Measurements from ENCODE around the gene RAB32.
"Not testable (repeated sequence)": the region's sequence is repeated elsewhere in the genome, so short reads cannot be mapped to it uniquely, and the experiment has no call there.

Gene RAB32

DNA sequence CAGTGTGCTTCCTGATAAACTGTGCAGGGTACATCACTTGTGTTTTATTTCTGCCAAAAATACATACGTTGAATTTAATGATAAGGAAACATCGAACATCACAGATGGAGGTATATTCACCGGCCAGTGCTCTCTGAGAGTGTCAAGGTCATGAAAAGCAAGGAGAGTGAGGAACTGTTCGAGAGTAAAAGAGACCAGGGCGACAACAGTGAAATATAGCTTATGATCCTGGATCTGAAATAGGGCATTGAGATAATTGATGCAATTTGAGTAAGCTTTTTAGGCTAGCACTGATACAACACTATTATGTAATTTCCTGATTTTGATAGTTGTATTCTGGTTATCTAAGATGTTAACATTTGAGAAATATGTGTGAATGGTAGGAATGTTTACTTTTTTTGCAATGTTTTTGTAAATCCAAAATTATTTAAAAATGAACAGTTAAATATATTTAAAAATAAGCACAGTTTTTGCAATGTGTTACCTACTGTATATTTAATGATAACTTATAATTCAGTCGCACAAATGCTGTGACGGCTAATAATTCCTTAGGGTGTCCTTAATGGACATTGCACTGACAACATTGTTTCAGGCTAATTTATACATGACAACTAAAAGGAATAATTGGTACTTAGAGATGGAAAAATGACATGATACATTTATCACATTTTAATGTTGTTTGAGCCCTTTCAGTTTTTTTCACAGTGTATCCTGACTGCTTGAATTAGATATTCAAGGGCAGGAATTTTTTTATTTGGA lies 9.9 kb downstream of the RAB32 start:
- no peaks in the 10 kb centered on the region for H3K9me3 ChIP-seq (ENCODE audit: control insufficient read depth, low read length)
- no peak overlapping the region for H3K9ac ChIP-seq
- H3K4me3 ChIP-seq (ENCODE audit: low read depth, low read length) = no peak overlapping the region
- no peaks in the 10 kb centered on the region for H3K4me1 ChIP-seq
- TF ChIP-seq, protein P1, sequence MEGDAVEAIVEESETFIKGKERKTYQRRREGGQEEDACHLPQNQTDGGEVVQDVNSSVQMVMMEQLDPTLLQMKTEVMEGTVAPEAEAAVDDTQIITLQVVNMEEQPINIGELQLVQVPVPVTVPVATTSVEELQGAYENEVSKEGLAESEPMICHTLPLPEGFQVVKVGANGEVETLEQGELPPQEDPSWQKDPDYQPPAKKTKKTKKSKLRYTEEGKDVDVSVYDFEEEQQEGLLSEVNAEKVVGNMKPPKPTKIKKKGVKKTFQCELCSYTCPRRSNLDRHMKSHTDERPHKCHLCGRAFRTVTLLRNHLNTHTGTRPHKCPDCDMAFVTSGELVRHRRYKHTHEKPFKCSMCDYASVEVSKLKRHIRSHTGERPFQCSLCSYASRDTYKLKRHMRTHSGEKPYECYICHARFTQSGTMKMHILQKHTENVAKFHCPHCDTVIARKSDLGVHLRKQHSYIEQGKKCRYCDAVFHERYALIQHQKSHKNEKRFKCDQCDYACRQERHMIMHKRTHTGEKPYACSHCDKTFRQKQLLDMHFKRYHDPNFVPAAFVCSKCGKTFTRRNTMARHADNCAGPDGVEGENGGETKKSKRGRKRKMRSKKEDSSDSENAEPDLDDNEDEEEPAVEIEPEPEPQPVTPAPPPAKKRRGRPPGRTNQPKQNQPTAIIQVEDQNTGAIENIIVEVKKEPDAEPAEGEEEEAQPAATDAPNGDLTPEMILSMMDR (IDR thresholded peaks at IDR 0.05) = no peak
- H2AFZ ChIP-seq = no peak overlapping the region
- H3K27ac ChIP-seq = no peak overlapping the region
- no peaks in the 10 kb centered on the region for H3K36me3 ChIP-seq (ENCODE audit: control insufficient read depth, insufficient read depth, low read length)
- H3K27me3 ChIP-seq (ENCODE audit: control insufficient read depth, insufficient read depth, low read length) = no peaks in the 10 kb centered on the region
- no peaks in the 10 kb centered on the region for H3K79me2 ChIP-seq
- H3K4me2 ChIP-seq (ENCODE audit: low read length) = no peak overlapping the region

DNA sequence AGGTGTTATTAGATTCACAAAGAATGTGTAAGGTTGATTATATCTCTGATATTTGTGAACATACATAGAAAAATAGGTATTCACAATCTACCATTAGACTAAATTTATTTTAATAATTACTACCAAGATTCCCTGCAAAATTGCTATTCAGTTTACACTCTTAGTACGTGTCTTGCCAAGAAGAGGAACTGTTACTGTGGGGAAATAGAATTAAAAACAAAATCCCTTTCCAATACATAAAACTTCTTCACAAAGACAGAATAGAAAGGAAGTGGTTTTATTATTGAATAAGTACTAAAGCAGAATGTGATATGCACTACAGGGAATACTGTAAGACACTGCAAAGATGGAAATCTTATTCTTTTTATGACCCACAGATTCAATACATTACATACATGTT lies 17.0 kb downstream of the RAB32 start:
- TF ChIP-seq, protein P1 (IDR thresholded peaks at IDR 0.05) = no peak
- no peaks in the 10 kb centered on the region for H3K4me1 ChIP-seq
- H3K4me2 ChIP-seq (ENCODE audit: low read length) = no peak overlapping the region
- H3K36me3 ChIP-seq (ENCODE audit: control insufficient read depth, insufficient read depth, low read length) = no peaks in the 10 kb centered on the region
- H3K79me2 ChIP-seq = no peaks in the 10 kb centered on the region
- no peaks in the 10 kb centered on the region for H3K27me3 ChIP-seq (ENCODE audit: control insufficient read depth, insufficient read depth, low read length)
- no peaks in the 10 kb centered on the region for H3K9me3 ChIP-seq (ENCODE audit: control insufficient read depth, low read length)
- no peak overlapping the region for H2AFZ ChIP-seq
- H3K4me3 ChIP-seq (ENCODE audit: low read depth, low read length) = no peak overlapping the region
- H3K27ac ChIP-seq = no peak overlapping the region
- no peak overlapping the region for H3K9ac ChIP-seq

DNA sequence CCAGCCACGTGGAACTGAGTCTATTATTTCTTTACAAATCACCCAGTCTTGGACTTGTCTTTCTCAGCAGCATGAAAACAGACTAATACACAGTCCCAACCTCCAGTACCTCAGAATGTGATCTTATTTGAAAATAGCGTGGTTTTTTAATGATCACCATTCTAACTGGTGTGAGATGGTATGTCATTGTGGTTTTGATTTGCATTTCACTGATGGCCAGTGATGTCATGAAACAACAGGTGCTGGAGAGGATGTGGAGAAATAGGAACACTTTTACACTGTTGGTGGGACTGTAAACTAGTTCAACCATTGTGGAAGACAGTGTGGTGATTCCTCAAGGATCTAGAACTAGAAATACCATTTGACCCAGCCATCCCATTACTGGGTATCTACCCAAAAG lies 23.0 kb downstream of the RAB32 start:
- H3K4me1 ChIP-seq; H2AFZ ChIP-seq; H3K9ac ChIP-seq; H3K79me2 ChIP-seq; H3K4me2 ChIP-seq (ENCODE audit: low read length); H3K27me3 ChIP-seq (ENCODE audit: control insufficient read depth, insufficient read depth, low read length); H3K9me3 ChIP-seq (ENCODE audit: control insufficient read depth, low read length); H3K36me3 ChIP-seq (ENCODE audit: control insufficient read depth, insufficient read depth, low read length); H3K4me3 ChIP-seq (ENCODE audit: low read depth, low read length); H3K27ac ChIP-seq: not testable (repeated sequence)

DNA sequence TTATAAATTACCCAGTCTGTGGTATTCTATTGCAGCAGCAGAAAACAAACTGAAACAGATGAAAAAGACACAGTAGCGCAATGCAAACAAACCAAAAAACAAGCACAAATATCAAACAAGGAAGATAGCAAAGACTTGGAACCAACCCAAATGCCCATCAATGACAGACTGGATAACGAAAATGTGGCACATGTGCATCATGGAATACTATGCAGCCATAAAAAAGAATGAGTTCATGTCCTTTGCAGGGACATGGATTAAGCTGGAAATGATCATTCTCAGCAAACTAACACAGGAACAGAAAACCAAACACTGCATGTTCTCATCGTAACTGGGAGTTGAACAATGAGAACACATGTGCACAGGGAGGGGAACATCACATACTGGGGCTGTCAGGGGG lies 25.0 kb downstream of the RAB32 start:
- not testable (repeated sequence) for H3K9ac ChIP-seq; H3K36me3 ChIP-seq (ENCODE audit: control insufficient read depth, insufficient read depth, low read length); H3K4me1 ChIP-seq; H3K79me2 ChIP-seq; H3K4me2 ChIP-seq (ENCODE audit: low read length); H3K4me3 ChIP-seq (ENCODE audit: low read depth, low read length); H3K9me3 ChIP-seq (ENCODE audit: control insufficient read depth, low read length); H2AFZ ChIP-seq; H3K27ac ChIP-seq; H3K27me3 ChIP-seq (ENCODE audit: control insufficient read depth, insufficient read depth, low read length)

DNA sequence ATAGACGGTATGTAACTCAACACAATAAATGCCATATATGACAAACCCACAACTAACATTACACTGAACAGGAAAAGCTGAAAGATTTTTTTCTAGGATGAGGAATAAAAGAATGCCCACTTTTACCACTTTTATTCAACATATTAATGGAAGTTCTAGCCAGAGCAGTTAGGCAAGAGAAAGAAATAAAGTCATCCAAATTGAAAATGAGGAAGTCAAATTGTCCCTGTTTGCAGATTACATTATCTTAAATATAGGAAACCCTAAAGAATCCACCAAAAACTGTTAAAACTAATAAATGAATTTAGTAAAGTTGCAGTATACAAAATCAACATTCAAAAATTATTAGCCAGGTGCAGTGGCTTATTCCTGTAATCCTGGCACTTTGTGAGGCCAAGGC lies 30.6 kb downstream of the RAB32 start:
- Histone ChIP-seq H3K4me3 (ENCODE audit: low read depth, low read length) (no peak overlapping the region), H3K9me3 (ENCODE audit: control insufficient read depth, low read length) (peaks cover 2% of the 10 kb centered on the region)

More for the DNA sequence above, 30.6 kb downstream of the RAB32 start:
- TF ChIP-seq, protein P1 (IDR thresholded peaks at IDR 0.05) = no peak
- Histone ChIP-seq H3K36me3 (ENCODE audit: control insufficient read depth, insufficient read depth, low read length) (no peaks in the 10 kb centered on the region), H3K4me1 (no peaks in the 10 kb centered on the region), H3K79me2 (no peaks in the 10 kb centered on the region), H3K4me2 (ENCODE audit: low read length) (no peak overlapping the region), H3K27ac (no peak overlapping the region), H3K27me3 (ENCODE audit: control insufficient read depth, insufficient read depth, low read length) (no peaks in the 10 kb centered on the region), H2AFZ (no peak overlapping the region), H3K9ac (no peak overlapping the region)
